Left cardiac atrium (tissue), 4 donors: ENCODE results near the gene TIMELESS. TPM values are rescaled to one million over a fixed set of nuclear protein-coding genes. Genes with fewer than 3 reads are reported as not detected.
"Not testable (repeated sequence)": the region's sequence is repeated elsewhere in the genome, so short reads cannot be mapped to it uniquely, and the experiment has no call there.

Experiments used
- ATAC-seq, 2 donors: fragments of 200-7000 bp; cut with Tn5 transposase; one replicate each; pipeline ENCODE4 v1.9.1; 2020; ENCODE audit warnings: mild to moderate bottlenecking in 2 of 2, moderate library complexity in 2 of 2
- DNase-seq: peaks from one replicate; pipeline ENCODE4 v3.0.0-alpha.2; 2020
- intact Hi-C, 2 donors: fragments of 100-400 bp; cut with DNase I; formaldehyde crosslinking; loops; one replicate each; pipeline versions ENCODE4 v1.14.1 to v1.15.1; 2022 to 2023
- total RNA-seq, 2 donors: library from RNA; stranded (reverse); fragmentation: NEBNext Ultra II Directional; extraction: Animal tissue kit (Norgen Biotek cat#: 25700); gene quantifications; one replicate each; pipeline ENCODE4 v1.2.1, GENCODE V29; 2021
- donor health status: DM: no; HTN: yes; CAD: no.
- donor health status: DM: no; HTN: yes; CAD: no; lungs with severe emphysema.
- donor health status: DM: yes; HTN: yes; CAD: no.
- donor health status: Dilated cardiomyopathy.

The TIMELESS gene
- total RNA-seq, 2 donors from 2014 or later, result 3.3 to 4.0 TPM

DNA sequence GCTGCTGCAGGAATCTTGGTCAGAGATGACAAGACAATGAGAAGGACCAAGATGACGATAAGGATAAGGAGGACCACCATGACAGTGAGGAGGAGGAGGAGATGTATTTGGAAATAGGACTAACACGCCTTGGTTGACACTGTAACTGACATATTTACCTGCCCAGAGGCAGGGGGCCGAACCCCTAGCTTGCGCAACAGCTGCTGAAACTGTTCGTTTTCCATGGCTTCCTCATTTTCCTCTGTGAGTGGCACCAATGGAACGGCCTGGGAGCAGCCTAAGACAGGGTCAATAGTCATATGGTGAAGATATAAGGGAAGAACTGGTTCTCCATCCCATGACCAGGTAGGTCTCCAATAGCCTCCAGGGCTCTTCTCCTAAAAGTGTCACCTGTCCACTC lies 28.8 kb downstream of the TIMELESS start:
- ATAC-seq (no peak), DNase-seq (no peak)
- intact Hi-C loops, result no loop called here

DNA sequence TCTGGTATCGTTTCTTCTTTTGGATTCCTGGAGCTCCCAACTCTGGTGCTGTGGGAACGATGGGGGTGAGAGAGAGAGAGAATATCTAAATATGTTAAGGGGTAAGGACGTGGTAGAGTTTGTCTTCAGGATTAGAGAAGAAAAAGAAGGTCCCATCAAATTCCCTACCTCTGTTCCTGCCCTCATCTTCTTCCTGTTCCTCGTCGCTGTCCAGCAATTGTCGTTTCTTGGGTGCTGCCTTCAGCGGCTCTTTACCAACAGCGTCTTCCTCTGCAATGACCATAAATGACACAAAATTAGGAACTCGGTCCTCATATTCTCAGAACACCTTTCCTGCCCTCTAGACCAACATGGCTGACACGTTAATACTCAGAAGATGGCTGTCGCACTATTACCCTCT lies 31.5 kb downstream of the TIMELESS start:
- no peak for DNase-seq
- intact Hi-C loops, result no loop called here
- ATAC-seq, result no peak

DNA sequence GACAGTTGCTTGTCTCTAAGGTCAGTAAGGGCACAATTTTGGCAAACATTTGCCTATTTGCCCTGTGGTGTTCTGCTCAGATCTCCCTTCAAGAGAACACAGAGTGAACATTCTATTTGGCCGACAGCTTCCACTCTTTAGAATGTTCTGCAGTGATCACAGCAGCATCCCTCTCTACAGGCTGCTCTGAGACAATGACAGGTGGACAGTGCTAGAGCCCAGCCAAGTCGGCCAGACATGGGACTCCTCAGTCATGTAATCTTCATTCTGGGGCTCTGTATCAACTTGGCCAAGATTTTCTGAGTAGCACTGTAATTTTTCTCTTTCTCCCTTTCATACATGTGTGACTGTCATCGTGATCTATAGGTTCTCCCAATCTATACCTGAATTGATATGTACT lies 34.8 kb downstream of the TIMELESS start:
- DNase-seq (no peak), ATAC-seq (no peak)
- intact Hi-C loops, result no loop called here

DNA sequence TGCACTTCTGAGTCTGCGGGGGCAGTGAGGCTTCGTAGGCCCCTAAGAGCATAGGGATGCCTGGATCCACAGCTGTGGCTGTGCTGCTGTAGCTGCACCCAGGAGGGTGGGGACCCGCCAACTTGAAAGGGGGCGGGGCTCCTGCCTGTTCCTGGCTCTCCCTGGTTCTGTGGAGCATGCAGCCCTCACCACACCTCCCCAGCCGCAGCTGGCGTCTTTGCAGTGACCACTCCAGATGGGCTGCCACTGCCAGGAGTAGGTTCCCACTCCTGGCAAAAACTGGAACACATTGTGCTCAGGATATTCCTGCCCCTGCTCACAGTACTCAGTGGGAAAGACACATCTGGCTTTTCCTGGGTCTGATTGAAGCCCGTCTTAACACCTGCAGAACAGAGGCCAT lies 35.8 kb downstream of the TIMELESS start:
- intact Hi-C loops, result no loop called here
- ATAC-seq (no peak), DNase-seq (no peak)

DNA sequence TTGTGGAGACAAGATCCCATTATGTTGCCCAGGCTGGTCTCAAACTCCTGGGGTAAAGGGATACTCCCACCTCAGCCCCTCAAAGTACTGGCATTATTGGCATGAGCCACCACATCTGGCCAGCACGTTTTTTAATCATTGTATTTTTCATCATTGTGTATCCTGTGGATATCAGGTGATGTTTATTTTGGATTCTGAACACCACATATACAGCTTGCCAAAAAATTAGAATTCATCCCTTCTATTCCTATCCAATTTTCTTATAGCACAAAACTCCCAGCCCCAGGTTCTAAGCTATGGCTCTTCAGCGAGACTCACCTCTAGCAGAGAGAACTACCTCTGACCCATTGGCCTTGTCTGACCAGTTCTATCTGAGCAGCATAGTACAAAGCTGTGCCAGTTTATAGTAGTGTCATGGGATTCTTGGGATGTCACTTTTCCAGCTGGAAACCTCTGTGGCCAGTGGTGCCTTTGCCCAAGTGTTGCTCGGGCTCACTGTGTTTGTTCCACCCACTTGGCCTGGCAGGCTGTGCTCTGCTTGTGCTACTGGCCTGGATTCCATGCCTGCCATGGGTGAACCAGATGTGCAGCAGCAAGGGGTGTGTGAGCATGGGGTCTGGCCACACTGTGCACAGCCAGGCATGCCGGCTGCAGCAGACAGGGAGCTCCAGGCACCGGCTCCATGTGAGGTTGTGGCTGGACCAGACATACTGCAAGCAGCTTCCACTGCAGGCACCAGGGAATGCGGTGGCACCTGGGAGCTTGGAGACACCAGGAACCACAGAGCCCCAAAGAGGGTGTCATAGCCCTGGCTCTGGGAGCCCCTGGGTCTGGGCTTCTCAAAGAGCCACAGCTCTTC lies 37.2 kb downstream of the TIMELESS start:
- intact Hi-C loops, result no loop called here
- ATAC-seq, result peak in 1 of 2 donors; percentile 83
- no peak for DNase-seq

DNA sequence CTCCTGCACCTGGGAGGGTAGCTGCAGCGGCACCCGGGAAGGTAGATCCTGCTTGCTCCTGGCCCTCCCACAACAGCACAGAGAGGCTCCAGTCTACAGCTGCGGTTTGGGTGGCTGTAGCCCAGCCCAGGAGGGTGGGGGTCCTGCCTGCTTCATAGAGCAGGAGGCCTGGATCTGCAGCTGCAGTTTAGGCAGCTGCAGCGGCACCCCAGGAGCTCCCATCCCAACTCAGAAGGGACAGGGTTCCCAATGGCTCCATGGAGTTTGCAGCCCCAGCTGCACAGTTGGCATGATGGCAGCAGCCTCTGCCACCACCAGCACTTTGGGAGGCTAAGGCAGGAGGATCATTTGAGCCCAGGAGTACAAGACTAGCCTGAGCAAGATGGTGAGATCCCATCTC lies 38.5 kb downstream of the TIMELESS start:
- ATAC-seq, result no peak
- no peak for DNase-seq
- intact Hi-C loops, result no loop called here

DNA sequence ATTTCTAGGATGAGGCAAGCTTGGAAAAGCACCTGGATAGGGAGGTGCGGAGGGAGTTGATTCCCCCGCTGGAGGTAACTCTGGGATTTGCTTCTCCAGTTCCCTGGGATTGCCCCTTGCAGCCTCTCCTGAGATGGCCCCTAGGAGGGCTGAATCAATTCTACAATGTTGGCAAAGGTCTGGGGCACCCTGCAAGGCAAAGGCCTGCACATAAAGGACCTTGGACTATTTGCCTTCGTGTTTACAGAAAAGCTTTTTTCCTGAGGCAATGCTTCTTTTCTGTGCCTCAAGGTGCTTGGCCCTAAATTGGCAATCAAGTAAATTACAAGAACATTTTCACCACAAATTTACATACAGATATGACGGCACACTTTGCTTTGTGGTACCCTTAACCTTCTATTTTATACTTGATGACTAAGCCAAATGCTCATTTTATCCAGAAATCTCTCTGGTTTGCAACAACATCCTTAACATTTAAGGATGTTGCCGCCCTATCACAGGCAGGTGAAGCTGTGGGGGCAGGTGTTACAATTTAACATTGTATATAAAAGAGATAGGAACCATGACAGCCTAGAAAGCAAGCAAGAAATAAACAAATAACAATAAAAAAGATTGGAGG lies 40.3 kb downstream of the TIMELESS start:
- ATAC-seq (no peak), DNase-seq (no peak)

DNA sequence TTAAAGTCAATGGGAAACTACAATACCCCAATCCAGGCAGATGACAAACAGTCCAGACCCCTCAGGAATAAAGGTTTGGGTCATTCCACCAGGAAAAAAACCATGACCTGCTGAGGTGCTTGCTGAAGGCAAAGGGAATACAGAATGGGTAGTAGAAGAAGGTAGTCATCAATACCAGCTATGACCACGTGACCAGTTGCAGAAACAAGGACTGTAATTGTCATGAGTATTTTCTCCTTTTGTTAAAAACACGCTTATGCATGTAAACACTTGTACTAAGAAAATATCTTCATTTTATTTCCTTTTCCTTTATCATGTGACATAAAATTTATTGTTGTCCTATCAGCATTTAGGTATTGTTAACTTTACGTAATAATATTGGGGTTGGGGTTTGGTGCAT lies 45.0 kb downstream of the TIMELESS start:
- ATAC-seq, intact Hi-C loops, DNase-seq: not testable (repeated sequence)

More for the DNA sequence above, 40.3 kb downstream of the TIMELESS start:
- intact Hi-C loops, result no loop called here

DNA sequence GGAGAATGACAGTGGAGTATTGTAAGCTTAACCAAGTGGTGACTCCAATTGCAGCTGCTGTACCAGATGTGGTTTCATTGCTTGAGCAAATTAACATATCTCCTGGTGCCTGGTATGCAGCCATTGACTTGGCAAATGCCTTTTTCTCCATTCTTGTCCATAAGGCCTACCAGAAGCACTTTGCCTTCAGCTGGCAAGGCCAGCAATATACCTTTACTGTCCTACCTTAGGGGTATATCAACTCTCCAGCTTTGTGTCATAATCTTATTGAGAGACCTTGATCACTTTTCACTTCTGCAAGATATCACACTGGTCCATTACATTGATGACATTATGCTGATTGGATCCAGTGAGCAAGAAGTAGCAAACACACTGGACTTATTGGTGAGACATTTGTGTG lies 47.6 kb downstream of the TIMELESS start:
- DNase-seq, intact Hi-C loops, ATAC-seq: not testable (repeated sequence)

DNA sequence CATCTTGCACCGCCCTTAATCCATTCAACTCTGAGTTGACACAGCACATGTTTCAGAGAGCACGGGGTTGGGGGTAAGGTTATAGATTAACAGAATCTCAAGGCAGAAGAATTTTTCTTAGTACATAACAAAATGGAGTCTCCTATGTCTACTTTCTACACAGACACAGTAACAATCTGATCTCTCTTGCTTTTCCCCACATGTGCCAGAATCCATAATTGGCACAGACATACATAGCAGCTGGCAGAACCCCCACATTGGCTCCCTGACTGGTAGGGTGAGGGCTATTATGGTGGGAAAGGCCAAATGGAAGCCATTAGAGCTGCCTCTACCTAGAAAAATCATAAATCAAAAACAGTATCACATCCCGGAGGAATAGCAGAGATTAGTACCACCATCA lies 48.1 kb downstream of the TIMELESS start:
- ATAC-seq, DNase-seq, intact Hi-C loops: not testable (repeated sequence)

DNA sequence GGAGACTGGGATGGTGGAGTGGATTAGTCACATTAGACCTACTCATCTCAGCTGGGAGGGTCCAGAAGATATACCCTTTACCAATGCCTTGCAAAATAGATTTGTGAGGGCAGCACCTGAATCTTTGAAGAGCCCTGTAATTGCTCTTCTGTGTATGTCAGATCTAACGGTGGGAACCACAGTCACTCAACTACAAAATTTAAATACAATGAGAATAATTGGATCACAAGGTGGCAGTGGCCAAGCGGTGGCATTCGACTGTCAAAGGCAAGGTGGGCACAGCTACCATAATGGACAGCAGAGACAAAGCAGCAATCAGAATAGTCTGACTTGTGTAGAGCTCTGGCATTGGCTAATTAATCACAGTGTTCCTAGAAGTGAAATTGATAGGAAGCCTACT lies 49.8 kb downstream of the TIMELESS start:
- DNase-seq, intact Hi-C loops, ATAC-seq: not testable (repeated sequence)

DNA sequence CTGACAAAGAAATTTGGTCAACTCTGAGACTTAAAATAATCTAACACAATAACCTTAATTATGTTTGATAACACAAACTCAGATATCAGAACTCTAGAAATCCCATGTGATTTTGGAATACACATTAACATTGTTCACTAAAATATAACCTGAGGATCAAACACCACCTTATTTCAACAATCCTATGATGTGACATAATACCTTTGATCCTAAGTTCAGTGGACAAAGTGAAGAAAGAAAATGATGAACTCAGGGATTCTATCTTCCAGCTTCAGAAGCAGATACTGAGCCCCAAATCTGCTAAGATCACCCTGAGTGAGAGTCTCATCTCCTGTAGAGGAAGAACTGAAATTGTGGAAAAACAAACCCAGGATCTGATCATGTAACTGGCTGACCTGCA lies 50.9 kb downstream of the TIMELESS start:
- intact Hi-C loops, result no loop called here
- ATAC-seq (no peak), DNase-seq (no peak)

DNA sequence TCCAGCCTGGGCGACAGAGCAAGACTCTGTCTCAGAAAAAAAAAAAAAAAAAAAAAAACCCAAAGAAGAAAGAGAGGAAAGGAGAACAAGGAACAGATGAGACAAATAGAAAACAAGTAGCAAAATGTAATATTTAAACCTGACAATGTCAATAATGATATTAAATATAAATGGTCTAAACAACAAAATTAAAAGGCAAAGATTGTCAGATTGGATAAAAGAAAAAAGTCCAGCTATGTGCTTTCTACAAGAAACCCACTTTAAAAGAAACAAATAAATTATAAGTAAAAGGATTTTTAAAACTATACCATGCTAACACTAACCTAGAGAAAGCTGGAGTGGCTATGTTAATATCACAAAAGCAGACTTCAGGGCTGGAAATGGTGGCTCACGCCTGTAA lies 56.9 kb downstream of the TIMELESS start:
- intact Hi-C loops, result no loop called here
- no peak for ATAC-seq
- DNase-seq, result no peak

DNA sequence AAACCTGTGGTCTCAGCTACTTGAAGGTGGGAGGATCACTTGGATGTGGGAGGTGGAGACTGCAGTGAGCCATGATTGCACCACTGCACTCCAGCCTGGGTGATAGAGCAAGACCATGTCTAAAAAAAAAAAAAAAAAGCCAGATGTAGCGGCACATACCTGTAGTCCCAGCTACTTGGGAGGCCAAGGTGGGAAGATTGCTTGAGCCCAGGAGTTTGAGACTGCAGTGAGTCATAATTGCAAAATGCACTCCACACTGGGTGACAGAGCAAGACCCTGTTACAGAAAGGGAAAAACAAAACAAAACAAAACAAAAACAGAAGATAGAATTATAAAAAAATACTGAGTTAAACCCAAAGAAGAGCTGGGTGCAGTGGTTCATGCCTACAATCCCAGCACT lies 57.5 kb downstream of the TIMELESS start:
- DNase-seq (no peak), ATAC-seq (no peak)
- intact Hi-C loops, result no loop called here

DNA sequence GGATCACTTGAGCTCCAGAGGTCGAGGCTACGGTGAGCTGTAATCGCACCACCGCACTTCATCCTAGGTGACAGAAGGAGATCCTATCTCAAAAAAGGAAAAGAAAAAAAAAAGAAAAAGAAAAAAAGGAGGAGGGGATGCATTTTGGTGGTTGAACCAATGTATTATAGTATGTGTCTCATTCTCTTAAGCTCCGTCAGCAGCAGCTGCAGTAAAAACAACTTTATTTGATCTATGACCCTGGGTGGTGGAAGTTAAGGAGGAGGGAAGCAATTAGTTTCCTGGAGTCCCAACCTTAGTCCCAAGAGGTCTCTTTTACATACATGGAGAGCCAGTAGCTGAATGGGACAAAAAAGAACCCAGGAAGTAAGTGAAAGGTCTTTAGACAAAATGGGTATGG lies 59.8 kb downstream of the TIMELESS start:
- DNase-seq, result no peak
- no peak for ATAC-seq
- intact Hi-C loops, result no loop called here

DNA sequence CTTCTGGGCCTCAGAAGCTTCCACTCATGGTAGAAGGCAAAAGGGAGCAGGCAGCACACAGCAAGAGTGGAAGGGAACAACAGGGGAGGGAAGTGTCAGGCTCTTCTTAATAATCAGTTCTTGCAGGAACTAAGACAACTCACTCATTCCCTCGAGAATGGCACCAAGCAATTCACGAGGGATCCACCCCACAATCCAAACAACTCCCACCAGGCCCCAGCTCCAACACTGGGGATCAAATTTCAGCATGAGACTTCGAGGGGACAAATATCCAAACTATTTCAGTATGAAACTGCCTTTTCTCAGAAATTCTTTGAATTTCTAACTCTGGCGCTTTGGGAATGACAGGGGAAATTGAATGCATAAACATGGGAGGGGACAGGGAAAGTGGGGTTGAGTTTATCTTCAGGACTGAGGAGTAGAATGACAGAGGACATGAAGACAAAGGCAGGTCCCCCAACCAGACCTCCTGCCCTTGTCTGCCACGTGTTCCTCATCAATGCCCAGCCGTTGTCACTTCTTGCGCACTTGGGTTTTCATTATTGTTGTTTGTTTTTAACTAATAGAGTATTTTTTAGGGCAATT lies 62.0 kb downstream of the TIMELESS start:
- no peak for DNase-seq
- intact Hi-C loops, result no loop called here
- no peak for ATAC-seq

DNA sequence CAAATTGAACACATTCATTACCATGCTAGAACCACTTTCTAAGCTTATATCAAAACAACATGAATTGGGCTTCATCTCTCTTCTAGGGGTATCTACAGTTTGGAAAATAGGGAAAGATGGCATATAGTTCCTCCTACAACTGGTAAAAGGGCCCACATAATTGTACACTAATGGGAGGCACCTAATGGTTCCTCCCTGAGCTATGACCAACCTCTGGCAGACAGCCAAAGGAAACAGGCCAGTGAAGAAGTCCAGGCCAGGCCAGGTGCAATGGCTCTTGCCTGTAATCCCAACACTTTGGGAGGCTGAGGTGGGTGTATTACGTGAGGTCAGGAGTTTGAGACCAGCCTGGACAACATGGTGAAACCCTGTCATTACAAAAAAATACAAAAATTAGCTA lies 63.4 kb downstream of the TIMELESS start:
- intact Hi-C loops, result no loop called here
- DNase-seq, result no peak
- ATAC-seq, result no peak

DNA sequence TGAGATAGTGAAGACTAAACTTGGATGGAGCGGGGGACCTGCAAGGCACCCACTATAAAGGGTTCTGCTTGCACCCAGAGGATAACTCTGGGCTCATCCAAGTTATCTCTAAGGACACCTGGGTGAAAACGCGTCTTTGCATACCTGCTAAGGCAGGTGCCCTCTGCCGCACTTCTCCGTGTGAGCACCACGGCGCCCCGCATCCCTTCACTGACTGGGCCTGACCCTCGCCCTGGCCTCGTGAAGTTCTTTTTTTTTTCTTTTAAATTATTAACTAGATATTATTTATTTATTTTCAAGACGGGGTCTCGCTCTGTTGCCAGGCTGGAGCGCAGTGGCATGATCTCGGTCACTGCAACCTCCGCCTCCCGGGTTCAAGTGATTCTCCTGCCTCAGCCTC lies 66.6 kb downstream of the TIMELESS start:
- intact Hi-C loops, result no loop called here
- ATAC-seq (no peak), DNase-seq (no peak)

DNA sequence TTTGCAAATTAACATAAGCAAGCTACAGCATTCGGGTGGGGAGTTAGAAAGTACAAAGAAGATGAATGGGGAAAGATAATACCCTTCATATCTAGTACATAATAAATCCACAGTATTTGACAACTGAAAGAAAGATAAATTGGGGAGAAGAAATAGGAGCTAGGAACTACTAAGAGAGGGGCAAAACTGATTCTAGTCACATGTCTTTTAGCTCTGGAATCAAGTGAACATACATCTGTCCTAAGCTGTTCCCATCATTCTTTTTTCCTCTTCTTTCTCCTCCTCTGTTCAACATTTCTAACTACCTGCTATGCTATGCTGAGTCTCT lies 71.3 kb downstream of the TIMELESS start:
- intact Hi-C loops, result no loop called here
- DNase-seq (no peak), ATAC-seq (no peak)

DNA sequence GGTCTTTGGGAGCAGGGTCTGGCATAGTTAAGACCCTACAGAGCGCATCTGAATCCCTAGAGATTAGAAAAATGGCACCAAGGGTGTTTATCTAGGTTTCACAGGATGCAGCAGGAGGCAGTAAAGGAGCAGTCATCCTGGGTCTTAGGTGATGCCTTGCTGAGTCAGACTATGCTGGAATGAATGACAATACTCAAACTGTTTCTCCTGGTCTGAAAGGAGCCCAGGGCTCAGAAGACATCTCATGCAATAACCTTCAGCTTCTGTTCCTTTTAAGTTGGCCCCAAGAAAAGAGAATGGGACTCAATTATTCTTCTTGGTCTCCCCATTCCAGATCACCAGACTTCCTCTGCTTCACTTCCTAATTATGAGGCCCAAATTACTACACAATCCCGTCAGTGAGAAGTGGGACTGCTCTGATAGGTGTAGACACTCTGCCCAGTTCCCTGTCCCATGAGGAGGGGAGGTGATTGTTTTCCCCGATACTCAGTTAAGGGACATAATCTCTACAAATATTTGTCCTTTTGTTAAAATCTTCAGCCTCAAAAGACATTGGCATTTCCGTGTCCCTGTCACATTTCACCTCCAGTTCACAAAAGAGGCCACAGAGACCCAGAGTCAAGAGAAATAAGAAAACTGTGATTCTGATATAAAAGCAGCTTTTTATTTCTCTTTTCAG lies 71.8 kb downstream of the TIMELESS start:
- ATAC-seq (no peak), DNase-seq (no peak)
- intact Hi-C loops, result no loop called here
